Activated CD8-positive, alpha-beta memory T cell treated with anti-CD3 and anti-CD28 coated beads for 36 hours (primary cell): Measurements from ENCODE around the gene PDE4B. TPM values are rescaled to one million over a fixed set of nuclear protein-coding genes. Genes with fewer than 3 reads are reported as not detected.

ENCODE experiments used
- CTCF ChIA-PET: fragments of 350-600 bp; sonication (Branson Sonifier 250); formaldehyde crosslinking; loops from one replicate; lab custom pipeline; 2021; ENCODE audit warnings: antibody characterized with exemption; lab: Charles Lee
- POLR2A ChIA-PET: fragments of 350-600 bp; sonication (Branson Sonifier 250); formaldehyde crosslinking; loops from one replicate; lab custom pipeline; 2021; ENCODE audit warnings: antibody characterized with exemption; lab: Charles Lee
- total RNA-seq, 2 experiments: library from RNA; stranded (reverse); gene quantifications; one replicate each; pipeline ENCODE4 v1.2.3, GENCODE V29; 2021

Gene PDE4B
- total RNA-seq, 2 experiments from 2014 or later, result 32.2 to 33.8 TPM

DNA sequence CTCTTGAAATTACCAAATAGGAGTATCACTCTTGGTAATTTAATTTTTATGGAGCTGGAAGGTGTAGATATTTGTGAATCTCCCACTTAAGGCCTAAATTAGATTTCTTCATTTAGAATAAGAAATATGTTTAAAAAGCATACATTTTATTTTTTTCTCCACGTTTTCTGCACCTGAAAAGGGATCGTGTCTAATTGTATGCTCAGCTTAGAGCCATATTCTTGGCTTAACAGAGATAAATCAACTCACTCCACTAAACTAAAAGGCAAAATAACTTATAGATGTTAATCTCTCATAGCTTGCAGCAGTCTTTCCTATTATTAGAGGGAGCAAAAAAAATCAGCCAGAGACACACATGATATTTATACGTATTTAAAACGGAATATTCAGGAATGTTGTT lies 404.4 kb downstream of the PDE4B start:
- CTCF ChIA-PET, result no interaction called here

DNA sequence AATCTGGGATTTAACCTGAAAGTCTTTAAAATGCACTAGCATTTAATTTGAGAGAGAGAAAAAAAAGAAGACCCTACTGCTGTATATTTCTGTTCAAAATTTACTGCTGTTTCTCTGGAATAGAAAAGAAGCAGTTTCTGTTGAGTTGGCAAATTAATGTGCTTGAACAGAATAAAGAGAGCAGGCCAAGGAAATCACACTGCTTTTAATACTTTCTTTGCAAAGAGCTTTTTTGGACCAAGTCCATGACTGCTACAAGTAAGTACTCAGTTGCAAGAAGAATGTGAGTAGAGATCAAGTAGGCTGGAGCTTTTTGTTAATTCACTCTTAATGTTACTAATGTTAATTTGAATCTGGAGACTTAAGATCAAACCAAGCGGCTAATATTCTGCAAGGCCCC lies 405.1 kb downstream of the PDE4B start:
- CTCF ChIA-PET, result no interaction called here
- POLR2A ChIA-PET, result no interaction called here

More for the DNA sequence above, 404.4 kb downstream of the PDE4B start:
- POLR2A ChIA-PET, result no interaction called here

DNA sequence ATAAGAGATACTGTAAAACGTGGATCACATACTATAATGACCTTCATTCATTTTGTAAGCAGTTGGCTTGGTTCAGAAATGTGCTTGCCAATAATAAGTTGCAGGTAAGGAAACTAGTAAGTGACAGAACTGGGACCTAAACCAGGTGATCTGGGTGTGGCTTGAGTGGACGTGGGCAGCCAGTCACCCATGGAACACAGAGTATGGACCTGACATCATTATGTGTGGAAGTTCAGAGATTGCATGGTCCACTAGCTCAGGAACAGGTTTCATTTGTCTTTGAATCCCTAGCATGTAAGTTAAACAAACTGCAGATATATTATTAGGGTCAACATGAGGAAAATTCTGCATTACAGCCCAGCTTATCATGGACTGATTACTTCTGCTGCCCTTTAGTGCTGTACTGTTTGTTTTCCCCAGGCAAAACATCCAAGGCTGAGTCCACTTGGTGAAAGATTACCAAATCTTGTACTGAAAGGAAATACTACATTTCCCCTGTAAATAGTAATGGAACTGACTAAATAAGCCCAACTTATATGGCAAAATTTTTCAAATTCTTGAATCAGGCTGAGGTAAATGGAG lies 414.0 kb downstream of the PDE4B start:
- CTCF ChIA-PET, result no interaction called here
- POLR2A ChIA-PET, result no interaction called here

DNA sequence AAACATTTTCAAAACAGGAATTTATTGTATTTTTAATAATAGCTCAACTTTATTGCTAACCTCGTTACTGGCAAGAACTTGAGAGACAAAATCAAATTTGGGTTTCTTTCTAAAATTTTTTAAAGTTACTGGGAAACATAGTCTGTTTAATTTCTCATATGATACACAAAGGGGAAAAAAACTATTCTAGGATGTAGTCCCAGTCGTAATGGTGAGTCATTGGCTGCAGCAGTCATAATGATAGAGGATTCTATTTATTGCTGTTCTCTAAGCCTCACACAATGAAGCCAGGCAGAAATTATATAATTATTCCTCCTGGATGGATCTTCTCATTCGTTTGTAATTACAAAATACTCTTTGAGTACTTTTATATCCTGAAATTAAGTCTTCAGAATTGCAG lies 414.8 kb downstream of the PDE4B start:
- ChIA-PET CTCF (no interaction called here), POLR2A (no interaction called here)

DNA sequence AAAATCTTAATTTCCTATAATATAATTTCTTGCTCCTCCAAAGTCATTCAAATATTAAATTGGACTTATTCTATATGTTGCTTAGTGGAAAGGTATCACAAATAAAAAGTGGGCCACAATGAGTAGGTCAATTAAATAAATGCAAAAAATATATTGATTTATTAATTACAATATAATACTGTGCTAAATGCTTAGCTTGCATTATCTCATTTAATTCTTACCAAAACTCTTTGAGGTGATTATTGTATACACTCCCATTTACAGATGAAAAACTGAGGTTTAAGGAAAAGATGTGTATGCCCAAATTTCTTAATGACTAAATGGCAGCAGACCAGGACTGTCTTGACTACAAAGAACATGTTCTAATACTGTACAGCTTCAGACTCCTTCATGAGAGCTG lies 415.9 kb downstream of the PDE4B start:
- POLR2A ChIA-PET, result no interaction called here
- CTCF ChIA-PET, result no interaction called here

DNA sequence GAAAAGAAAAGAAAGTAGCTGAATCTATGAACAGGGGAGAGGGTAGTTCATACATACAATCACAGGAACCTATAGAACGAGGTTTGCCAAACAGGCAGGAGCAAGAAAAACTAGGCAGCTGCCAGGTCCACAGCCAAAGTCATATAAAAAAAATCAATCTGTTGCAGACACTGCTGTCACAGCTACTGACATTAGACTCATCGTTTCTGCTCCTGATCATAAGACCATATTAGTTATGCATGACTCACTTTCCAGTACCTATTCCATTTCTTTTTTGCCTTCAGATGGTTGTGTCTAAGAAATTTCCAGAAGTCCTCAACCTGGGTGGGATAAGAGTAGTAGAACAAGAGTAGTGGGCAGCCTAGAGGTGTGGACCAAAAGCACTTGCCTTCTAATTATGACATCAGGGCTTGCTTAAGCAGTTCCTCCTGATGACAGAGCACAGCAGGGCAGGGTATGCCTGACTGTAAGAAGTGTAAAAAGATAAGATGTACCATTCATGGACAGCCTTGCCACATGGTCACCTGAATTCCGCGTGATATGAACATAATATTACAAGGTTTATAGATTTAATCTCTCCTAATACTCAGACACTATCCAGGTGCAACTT lies 418.0 kb downstream of the PDE4B start:
- ChIA-PET POLR2A (no interaction called here), CTCF (interaction anchor here (0.6 kb wide), 1 partner anchor 292 kb away, joined by 3 read pairs; no protein-coding TSS in a partner anchor)

DNA sequence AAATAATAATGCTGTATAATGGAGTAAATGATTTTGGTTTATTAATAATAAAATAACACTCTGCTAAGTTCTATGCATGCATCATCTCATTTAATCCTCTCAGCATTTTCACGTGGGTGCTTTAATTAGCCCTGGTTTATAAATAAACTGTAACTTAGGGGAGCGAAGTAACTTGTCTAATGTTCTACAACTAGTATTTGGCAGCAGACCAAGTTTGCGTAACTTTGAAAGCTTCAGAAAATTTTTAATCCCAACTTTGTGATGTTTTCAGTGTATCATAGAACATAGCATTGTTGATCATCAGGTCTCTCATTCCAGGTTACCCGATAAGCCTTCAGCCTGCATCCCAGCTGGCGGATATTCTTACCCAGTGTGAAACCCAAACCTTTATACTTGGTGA lies 418.8 kb downstream of the PDE4B start:
- POLR2A ChIA-PET, result no interaction called here
- CTCF ChIA-PET, result no interaction called here

DNA sequence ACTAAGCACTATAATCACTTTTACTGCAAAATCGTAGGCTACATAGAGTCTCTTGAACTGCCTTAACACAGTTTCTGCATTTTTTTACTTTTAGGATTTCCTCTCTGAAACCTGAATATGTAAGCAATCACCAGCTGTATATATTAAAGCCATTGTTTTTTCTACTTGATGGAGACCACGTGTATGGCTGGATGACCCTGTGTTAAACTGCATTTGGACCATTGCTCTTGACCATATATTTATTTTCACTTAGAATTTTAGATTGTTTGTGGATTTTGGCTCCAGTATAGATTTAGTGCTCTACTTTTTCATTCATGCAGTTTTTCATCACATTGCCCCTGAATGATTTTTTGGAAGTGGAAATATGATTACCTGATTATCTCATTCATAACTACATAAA lies 420.8 kb downstream of the PDE4B start:
- POLR2A ChIA-PET, result no interaction called here
- CTCF ChIA-PET, result no interaction called here

DNA sequence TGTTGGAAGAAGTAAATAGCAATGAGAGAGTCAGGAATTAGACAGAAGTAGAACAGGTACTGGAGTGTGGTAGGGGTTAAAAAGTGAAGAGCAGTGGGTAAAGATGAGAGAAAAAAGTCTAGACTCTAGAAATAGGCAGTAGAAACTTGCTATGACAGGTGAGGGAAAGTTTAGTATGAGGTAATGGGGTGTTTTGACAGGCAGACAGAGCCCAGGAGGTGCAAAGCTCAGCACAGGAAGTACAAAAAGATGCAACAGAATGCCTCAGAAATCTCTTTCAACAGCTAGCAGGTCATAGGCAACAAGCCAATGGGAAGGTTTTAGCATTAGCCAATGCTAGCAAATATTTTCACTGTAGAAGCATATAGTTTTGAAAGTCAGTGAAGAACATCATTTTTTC lies 422.2 kb downstream of the PDE4B start:
- ChIA-PET CTCF (no interaction called here), POLR2A (no interaction called here)

DNA sequence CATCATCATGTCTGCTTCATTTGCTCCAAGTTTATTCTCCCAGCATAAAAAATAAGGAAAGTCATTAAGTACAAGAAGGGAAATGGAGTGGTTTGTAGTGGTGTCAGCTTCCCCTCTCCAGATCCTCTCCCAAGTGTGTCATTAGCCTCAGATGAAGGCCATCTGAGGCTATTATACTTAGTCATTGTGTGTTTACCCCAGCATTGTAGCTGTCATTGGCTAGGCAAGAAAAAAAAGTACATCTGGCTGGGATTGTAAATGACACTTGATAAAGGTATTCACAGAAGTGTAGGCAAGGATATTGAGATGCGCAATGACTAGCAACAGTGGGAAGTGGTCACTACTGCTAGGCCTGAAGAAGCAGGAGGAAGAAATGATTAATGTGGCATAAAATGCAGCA lies 424.3 kb downstream of the PDE4B start:
- POLR2A ChIA-PET, result no interaction called here
- CTCF ChIA-PET, result no interaction called here

DNA sequence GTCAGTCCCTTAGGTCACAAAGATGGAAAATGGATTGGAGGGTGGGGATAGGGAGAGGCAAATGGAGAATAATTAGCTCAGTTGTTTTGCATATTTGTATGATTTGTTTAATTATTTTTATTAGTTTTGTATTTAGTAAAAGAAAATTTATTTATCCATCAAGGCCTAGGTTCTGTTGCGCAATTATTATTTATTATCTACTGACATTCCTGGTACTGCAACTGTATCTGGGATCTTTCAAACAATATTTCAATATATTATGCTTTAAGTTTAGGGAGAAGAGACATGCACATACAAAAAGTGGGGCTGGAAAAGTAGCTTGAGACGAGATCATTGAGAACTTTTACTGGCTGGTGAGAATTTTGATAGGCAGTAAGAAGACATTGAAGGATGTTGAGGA lies 424.9 kb downstream of the PDE4B start:
- ChIA-PET CTCF (no interaction called here), POLR2A (no interaction called here)

DNA sequence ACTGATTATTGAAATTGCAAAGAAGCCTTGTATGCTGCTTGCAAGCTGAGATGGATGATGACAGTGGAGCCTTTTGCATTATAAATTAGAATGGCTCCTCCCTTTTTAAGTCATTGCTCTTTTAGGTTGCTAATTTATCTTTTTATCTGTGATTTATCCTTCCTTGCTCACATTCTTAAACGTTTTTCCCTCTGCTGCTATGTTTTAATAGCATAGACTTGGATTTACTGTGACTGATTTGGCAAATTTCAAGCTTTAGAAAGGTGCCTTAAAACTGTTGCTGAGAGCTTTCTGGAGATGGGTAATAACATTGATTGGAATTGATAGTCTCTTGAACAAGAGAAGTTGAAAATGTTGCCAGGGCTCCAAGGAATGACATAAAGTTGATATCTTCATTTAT lies 427.8 kb downstream of the PDE4B start:
- CTCF ChIA-PET, result no interaction called here
- POLR2A ChIA-PET, result no interaction called here

DNA sequence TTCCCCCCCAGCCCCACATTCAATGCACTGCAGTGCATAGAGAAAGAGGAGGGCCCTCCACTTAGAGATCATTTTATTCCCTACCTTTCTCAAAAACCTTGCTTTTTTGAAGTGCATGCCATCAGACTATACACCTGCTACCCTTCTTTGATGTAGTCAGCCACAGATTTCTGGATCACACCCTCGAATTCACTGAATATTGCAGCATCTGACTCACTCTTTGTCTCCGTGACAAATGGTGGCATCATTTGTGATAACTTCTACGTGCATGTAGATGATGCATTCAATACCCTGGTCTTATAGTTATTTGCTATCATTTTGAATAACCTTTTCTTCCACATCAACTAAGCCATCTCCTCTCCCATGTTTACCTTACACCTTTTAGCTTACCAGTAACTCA lies 431.0 kb downstream of the PDE4B start:
- POLR2A ChIA-PET, result no interaction called here
- CTCF ChIA-PET, result no interaction called here

DNA sequence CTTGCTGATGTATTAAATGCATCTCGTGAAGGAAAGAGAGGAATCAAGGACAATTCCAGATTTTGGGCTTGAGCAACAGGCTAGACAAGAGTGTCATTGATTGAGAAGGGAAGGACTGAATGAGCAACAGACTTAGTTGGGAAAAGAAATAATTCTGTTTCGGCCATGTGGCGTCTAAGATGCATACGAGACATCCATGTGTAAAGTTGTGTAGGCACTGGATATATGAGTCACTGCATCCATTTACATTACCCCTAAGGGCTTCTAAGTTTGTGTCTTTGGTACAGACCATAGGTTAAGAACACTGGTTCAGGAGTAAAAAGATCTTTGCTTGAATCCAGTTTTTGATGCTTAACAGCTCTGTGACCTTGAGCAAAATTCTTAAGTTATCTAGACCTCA lies 434.3 kb downstream of the PDE4B start:
- ChIA-PET CTCF (no interaction called here), POLR2A (no interaction called here)

DNA sequence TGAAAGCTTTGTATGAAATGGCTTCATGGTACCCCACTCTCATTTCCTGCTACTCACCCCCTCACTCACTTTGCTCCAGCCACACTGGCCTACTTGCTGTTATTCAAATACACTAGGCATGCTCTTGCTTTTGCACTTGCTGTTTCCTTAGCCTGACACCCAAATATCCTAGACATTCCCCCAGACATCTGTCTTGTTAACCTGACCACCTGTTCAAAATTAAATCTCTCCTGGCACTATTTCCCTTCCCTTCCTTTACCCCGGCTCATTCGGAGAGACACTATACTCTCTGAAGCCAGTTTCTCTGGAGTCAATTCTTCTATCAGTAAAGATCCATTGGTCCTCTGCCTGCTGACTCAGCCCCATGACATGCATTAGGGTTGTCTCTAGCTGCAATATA lies 435.3 kb downstream of the PDE4B start:
- CTCF ChIA-PET, result no interaction called here
- POLR2A ChIA-PET, result no interaction called here

DNA sequence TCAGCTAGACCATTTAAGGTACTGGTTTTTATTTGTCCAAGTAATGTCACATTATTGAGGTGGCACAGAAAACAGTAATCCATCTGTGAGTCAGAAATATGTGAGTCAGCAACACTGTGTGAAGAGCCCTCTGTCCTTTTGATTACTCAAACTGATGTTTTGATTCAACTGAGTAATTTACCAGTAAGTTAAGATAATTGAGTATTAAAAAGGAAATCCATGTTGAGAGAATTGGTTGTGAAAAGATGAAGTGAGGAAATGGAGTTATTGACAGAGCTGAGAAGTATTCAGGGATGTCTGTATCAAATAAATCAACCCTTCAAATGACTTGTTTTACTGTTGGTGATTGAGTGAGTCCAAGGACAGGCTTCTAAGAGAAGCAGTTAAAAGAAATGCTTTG lies 438.5 kb downstream of the PDE4B start:
- CTCF ChIA-PET, result interaction anchor here (0.7 to 2.3 kb wide), 4 partner anchors 10 to 516 kb away, joined by 3 to 11 read pairs (median 4); no protein-coding TSS in a partner anchor
- POLR2A ChIA-PET, result interaction anchor here (0.7 kb wide), 1 partner anchor 259 kb away, joined by 6 read pairs; no protein-coding TSS in a partner anchor

DNA sequence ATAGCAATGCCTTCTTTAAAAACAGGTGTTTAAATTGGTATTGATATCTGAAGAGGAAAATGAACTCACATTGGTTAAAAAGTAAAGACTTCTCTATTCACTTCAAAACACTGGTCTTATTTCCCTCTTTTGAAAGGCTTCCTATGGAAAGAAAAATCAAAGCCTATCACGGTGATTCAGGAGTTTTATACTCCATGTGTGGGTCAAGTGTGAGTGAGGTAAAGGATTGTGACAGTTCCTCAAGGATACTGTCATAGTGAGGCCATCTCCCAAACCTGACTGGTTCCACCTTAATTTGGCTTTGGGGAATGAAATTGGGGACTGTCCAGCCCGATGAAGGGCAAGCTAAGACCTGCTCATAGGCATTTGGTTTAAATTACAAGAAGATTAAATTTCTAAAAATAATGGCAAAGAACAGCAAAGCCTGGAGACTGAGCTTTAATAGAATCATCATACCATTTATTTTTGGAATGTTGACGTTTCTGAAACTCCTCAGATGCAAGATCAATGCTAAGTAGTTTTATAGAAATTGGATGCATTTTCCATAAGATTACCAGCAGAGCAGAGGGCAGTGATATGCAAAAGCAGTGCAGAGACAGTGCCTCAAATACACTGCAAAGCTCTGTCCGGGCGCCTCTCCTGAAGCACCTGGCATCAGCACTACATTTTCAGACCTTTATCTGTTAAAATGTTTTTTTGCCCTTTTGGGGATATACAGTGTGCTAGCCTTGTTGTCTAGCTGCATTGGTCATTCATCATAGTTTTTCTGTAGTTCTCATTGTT lies 439.2 kb downstream of the PDE4B start:
- POLR2A ChIA-PET, result no interaction called here
- CTCF ChIA-PET, result interaction anchor here (2.3 kb wide), 1 partner anchor 11 kb away, joined by 11 read pairs; no protein-coding TSS in a partner anchor

DNA sequence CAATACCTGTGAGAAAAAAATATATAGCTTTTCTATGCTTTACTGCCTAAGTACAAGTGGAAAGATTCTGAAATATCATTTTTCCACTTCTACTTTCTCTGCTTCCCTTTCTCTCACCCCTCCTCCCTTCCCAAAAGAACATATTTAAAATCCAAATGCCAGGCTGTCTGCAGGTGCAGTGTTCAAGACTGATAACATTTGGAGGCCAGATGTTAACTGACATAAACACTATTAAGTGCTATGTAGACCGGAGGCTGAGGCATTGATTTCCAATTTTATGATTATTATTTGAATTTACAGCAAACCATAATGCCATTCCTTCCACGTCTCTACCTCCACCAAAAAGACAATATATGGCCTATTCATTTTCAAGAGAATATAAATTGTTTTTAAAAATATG lies 444.3 kb downstream of the PDE4B start:
- CTCF ChIA-PET, result interaction anchor here (1.0 kb wide), 1 partner anchor 209 kb away, joined by 3 read pairs; no protein-coding TSS in a partner anchor
- POLR2A ChIA-PET, result no interaction called here

DNA sequence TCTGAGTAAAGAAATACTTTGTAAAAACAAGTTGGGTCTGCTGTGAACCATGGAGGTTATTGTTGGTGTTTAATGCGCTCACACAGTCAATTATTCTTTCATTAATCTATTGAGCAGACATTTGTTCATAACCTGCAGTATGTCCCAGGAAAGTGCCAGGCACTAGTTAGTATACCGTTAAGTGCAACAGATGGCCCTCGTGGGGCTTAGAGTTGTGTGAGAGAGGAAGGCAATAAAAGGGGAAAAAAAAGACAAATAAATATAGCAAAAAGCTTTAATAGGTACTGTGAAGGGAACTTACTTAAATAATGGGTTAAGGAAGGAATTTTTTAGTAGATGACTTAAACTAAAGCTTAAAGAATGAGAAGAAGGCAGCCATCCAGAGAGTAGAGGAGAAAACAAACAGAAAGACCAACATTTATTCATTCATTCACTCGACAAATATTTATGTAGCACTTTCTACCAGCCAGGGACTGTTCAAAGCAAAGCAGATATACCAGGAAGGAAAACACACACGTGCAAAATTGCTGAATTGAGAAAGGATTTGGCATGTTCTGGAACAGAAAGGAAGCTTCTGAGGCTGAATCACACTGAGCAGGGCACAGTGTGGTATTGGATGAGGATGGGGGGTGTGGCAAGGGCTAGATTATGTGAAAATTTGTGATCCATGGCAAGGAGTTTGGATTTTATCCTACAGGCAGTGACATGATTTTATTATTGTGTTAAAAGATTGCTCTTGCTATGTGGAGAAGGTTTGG lies 445.2 kb downstream of the PDE4B start:
- POLR2A ChIA-PET, result no interaction called here
- CTCF ChIA-PET, result no interaction called here

DNA sequence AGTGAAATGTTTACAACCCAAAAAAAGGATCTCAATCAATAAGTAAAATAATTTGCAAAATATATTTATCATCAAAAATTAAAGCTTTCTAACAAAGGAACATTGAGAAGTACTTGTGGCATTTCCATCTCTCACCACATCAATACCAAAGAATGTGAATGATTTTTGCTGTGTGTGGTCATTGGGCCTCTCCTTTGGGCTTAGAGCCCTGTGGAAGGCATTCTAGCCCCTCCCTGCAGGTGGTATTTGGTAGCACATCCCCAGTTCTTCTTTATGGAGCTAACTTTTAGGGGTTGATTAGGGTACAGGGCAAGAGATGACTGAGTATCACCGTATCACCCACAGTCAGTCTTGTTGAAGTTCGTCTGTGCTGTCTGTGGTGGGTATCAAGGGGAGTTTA lies 447.1 kb downstream of the PDE4B start:
- ChIA-PET POLR2A (no interaction called here), CTCF (interaction anchor here (1.3 kb wide), 1 partner anchor 280 kb away, joined by 4 read pairs; no protein-coding TSS in a partner anchor)
